Activated B cell treated with CpG ODN at 0.5 μM for 24 hours (primary cell): ENCODE data around the gene FAM78A. TPM values are rescaled to one million over a fixed set of nuclear protein-coding genes. Genes with fewer than 3 reads are reported as not detected.

Experiments
- ATAC-seq: fragments of 200-7000 bp; cut with Tn5 transposase; one replicate; pipeline ENCODE4 v1.10.0; 2021; ENCODE audit warnings: low read depth, mild to moderate bottlenecking, moderate library complexity
- CTCF ChIA-PET: fragments of 350-600 bp; sonication (Branson Sonifier 250); formaldehyde crosslinking; loops from one replicate; lab custom pipeline; 2021; ENCODE audit warnings: antibody characterized with exemption; lab: Charles Lee
- POLR2A ChIA-PET: fragments of 350-600 bp; sonication (Branson Sonifier 250); formaldehyde crosslinking; loops from one replicate; lab custom pipeline; 2021; ENCODE audit warnings: antibody characterized with exemption; lab: Charles Lee
- DNase-seq: peaks from one replicate; pipeline ENCODE4 v3.0.0; 2022
- H3K27ac Mint-ChIP-seq: one replicate; pipeline ENCODE4 v1.8.0; 2020; ENCODE audit warnings: mixed read lengths
- H3K27me3 Mint-ChIP-seq: one replicate; pipeline ENCODE4 v1.8.0; 2021; ENCODE audit warnings: mixed read lengths
- H3K36me3 Mint-ChIP-seq: one replicate; pipeline ENCODE4 v1.8.0; 2021; ENCODE audit warnings: low read depth, mixed read lengths
- H3K4me1 Mint-ChIP-seq: one replicate; pipeline ENCODE4 v1.8.0; 2021; ENCODE audit warnings: mixed read lengths
- H3K4me3 Mint-ChIP-seq: one replicate; pipeline ENCODE4 v1.8.0; 2020; ENCODE audit warnings: mild to moderate bottlenecking, mixed read lengths
- H3K9me3 Mint-ChIP-seq: one replicate; pipeline ENCODE4 v1.8.0; 2020; ENCODE audit warnings: mixed read lengths
- CTCF ChIP-seq: fragments of 200-600 bp; IDR thresholded peaks from one replicate; pipeline ENCODE4 v1.8.0; 2022; ENCODE audit warnings: antibody characterized with exemption, mild to moderate bottlenecking
- intact Hi-C: fragments of 100-400 bp; cut with micrococcal nuclease; formaldehyde crosslinking; loops from one replicate; pipeline ENCODE4 v1.15.1; 2024
- total RNA-seq: library from RNA; stranded (reverse); gene quantifications from 2 replicates; pipeline ENCODE4 v1.2.3, GENCODE V29; 2022

FAM78A gene
- total RNA-seq, 1 donor from 2014 or later = 22.9 TPM

GRCh38 chr9:131238402-131239021, 37.8 kb downstream of the FAM78A start:
- CTCF ChIA-PET = interaction anchor here (1.1 to 1.7 kb wide), 3 partner anchors 38 to 98 kb away, joined by 3 to 5 read pairs (median 5); partner anchors contain the start of gene FAM78A
- no peak for TF ChIP-seq CTCF
- H3K27me3 Mint-ChIP-seq = no peaks in the 10 kb centered on the region
- intact Hi-C loops = loop anchor here (1.0 to 10.0 kb wide), 3 partner anchors 14 to 96 kb away; no protein-coding TSS in a partner anchor
- H3K9me3 Mint-ChIP-seq = peaks cover 4% of the 10 kb centered on the region
- H3K4me1 Mint-ChIP-seq = peaks cover 17% of the 10 kb centered on the region
- ATAC-seq (peak; percentile 32), DNase-seq (peak; percentile 26)
- H3K4me3 Mint-ChIP-seq = peak overlapping the region; percentile 87
- peak overlapping the region; percentile 96 for H3K27ac Mint-ChIP-seq
- POLR2A ChIA-PET = interaction anchor here (1.0 to 7.4 kb wide), 8 partner anchors 9 to 135 kb away, joined by 4 to 128 read pairs (median 10); partner anchors contain the start of genes FAM78A and NUP214
- H3K36me3 Mint-ChIP-seq = peaks cover 25% of the 10 kb centered on the region

- peaks cover 29% of the 10 kb centered on the region for H3K36me3 Mint-ChIP-seq
- H3K27me3 Mint-ChIP-seq = no peaks in the 10 kb centered on the region
- ChIA-PET CTCF (interaction anchor here (0.5 to 1.7 kb wide), 4 partner anchors 39 to 160 kb away, joined by 3 to 5 read pairs (median 4); partner anchors contain the start of gene FAM78A), POLR2A (interaction anchor here (0.6 to 7.4 kb wide), 10 partner anchors 9 to 1170 kb away, joined by 3 to 128 read pairs (median 8); partner anchors contain the start of genes FAM78A and NUP214)
- H3K4me3 Mint-ChIP-seq = peak overlapping the region; percentile 87
- H3K9me3 Mint-ChIP-seq = peaks cover 3% of the 10 kb centered on the region
- intact Hi-C loops = loop anchor here (1.0 to 10.0 kb wide), 3 partner anchors 14 to 97 kb away; no protein-coding TSS in a partner anchor
- no peak for TF ChIP-seq CTCF
- DNase-seq (peak; percentile 58), ATAC-seq (peak; percentile 97)
- H3K4me1 Mint-ChIP-seq = peaks cover 17% of the 10 kb centered on the region
- peak overlapping the region; percentile 96 for H3K27ac Mint-ChIP-seq
These were observed 38.3 kb downstream of the FAM78A start for GRCh38 chr9:131237931-131238401.

GRCh38 chr9:131237291-131237690, 39.0 kb downstream of the FAM78A start:
- H3K36me3 Mint-ChIP-seq = peaks cover 31% of the 10 kb centered on the region
- ATAC-seq = no peak
- peaks cover 17% of the 10 kb centered on the region for H3K4me1 Mint-ChIP-seq
- H3K27ac Mint-ChIP-seq = peak overlapping the region; percentile 96
- DNase-seq = no peak
- TF ChIP-seq CTCF = no peak
- intact Hi-C loops = loop anchor here (10.0 kb wide), 1 partner anchor 98 kb away; no protein-coding TSS in a partner anchor
- no peak overlapping the region for H3K4me3 Mint-ChIP-seq
- no peaks in the 10 kb centered on the region for H3K9me3 Mint-ChIP-seq
- ChIA-PET CTCF (interaction anchor here (0.5 to 1.6 kb wide), 3 partner anchors 39 to 160 kb away, joined by 3 to 5 read pairs (median 5); partner anchors contain the start of gene FAM78A), POLR2A (interaction anchor here (0.6 to 7.4 kb wide), 10 partner anchors 10 to 1169 kb away, joined by 3 to 128 read pairs (median 8); partner anchors contain the start of genes FAM78A and NUP214)
- no peaks in the 10 kb centered on the region for H3K27me3 Mint-ChIP-seq

GRCh38 chr9:131236761-131237160, 39.5 kb downstream of the FAM78A start:
- ATAC-seq (no peak), DNase-seq (no peak)
- CTCF ChIA-PET = no interaction called here
- Mint-ChIP-seq H3K4me1 (peaks cover 17% of the 10 kb centered on the region), H3K36me3 (peaks cover 36% of the 10 kb centered on the region), H3K27ac (no peak overlapping the region), H3K27me3 (no peaks in the 10 kb centered on the region), H3K4me3 (no peak overlapping the region), H3K9me3 (no peaks in the 10 kb centered on the region)
- TF ChIP-seq CTCF = no peak
- POLR2A ChIA-PET = interaction anchor here (1.1 to 7.4 kb wide), 3 partner anchors 16 to 31 kb away, joined by 3 to 128 read pairs (median 7); no protein-coding TSS in a partner anchor
- intact Hi-C loops = loop anchor here (10.0 kb wide), 1 partner anchor 98 kb away; no protein-coding TSS in a partner anchor
